Activated naive CD4-positive, alpha-beta T cell treated with anti-CD3 and anti-CD28 coated beads, Interleukin-2, amount 50 U/mL, for 24 hours (primary cell): Measurements from ENCODE around the gene ANGPTL5.

Experiments used
- H3K27ac Mint-ChIP-seq: one replicate; pipeline ENCODE4 v1.8.0; 2021; ENCODE audit warnings: mild to moderate bottlenecking, mixed read lengths
- H3K27me3 Mint-ChIP-seq: one replicate; pipeline ENCODE4 v1.8.0; 2021; ENCODE audit warnings: mixed read lengths
- H3K36me3 Mint-ChIP-seq: one replicate; pipeline ENCODE4 v1.8.0; 2021; ENCODE audit warnings: mixed read lengths
- H3K4me1 Mint-ChIP-seq: one replicate; pipeline ENCODE4 v1.8.0; 2021; ENCODE audit warnings: mixed read lengths
- H3K4me3 Mint-ChIP-seq: one replicate; pipeline ENCODE4 v1.8.0; 2021; ENCODE audit warnings: mild to moderate bottlenecking, mixed read lengths
- H3K9me3 Mint-ChIP-seq: one replicate; pipeline ENCODE4 v1.8.0; 2021; ENCODE audit warnings: mixed read lengths

Gene ANGPTL5

GRCh38 chr11:101914341-101914737, 2.0 kb downstream of the ANGPTL5 start:
- Mint-ChIP-seq H3K9me3 (no peaks in the 10 kb centered on the region), H3K27me3 (no peaks in the 10 kb centered on the region), H3K4me3 (peak overlapping the region; percentile 95), H3K4me1 (peaks cover 29% of the 10 kb centered on the region), H3K27ac (peak overlapping the region; percentile 94), H3K36me3 (no peaks in the 10 kb centered on the region)

GRCh38 chr11:101913656-101914055, 2.7 kb downstream of the ANGPTL5 start:
- H3K27ac Mint-ChIP-seq = no peak overlapping the region
- H3K27me3 Mint-ChIP-seq = peaks cover 4% of the 10 kb centered on the region
- no peaks in the 10 kb centered on the region for H3K36me3 Mint-ChIP-seq
- H3K4me3 Mint-ChIP-seq = peak overlapping the region; percentile 95
- H3K4me1 Mint-ChIP-seq = peaks cover 29% of the 10 kb centered on the region
- no peaks in the 10 kb centered on the region for H3K9me3 Mint-ChIP-seq

- H3K27ac Mint-ChIP-seq = no peak overlapping the region
- H3K9me3 Mint-ChIP-seq = no peaks in the 10 kb centered on the region
- H3K36me3 Mint-ChIP-seq = no peaks in the 10 kb centered on the region
- peaks cover 4% of the 10 kb centered on the region for H3K27me3 Mint-ChIP-seq
- no peak overlapping the region for H3K4me3 Mint-ChIP-seq
- peaks cover 29% of the 10 kb centered on the region for H3K4me1 Mint-ChIP-seq
Measured at GRCh38 chr11:101912823-101913284, 3.5 kb downstream of the ANGPTL5 start.

- H3K27me3 Mint-ChIP-seq = peaks cover 9% of the 10 kb centered on the region
- H3K4me3 Mint-ChIP-seq = no peak overlapping the region
- H3K4me1 Mint-ChIP-seq = peaks cover under 1% of the 10 kb centered on the region
- H3K9me3 Mint-ChIP-seq = no peaks in the 10 kb centered on the region
- no peaks in the 10 kb centered on the region for H3K36me3 Mint-ChIP-seq
- peak overlapping the region; percentile 13 for H3K27ac Mint-ChIP-seq
Measured at GRCh38 chr11:101909087-101909486, 7.2 kb downstream of the ANGPTL5 start.

GRCh38 chr11:101907815-101908214, 8.5 kb downstream of the ANGPTL5 start:
- Mint-ChIP-seq H3K27ac (no peak overlapping the region), H3K4me3 (no peak overlapping the region), H3K27me3 (peaks cover 17% of the 10 kb centered on the region), H3K9me3 (no peaks in the 10 kb centered on the region), H3K4me1 (no peaks in the 10 kb centered on the region), H3K36me3 (no peaks in the 10 kb centered on the region)

- peaks cover 15% of the 10 kb centered on the region for H3K27me3 Mint-ChIP-seq
- H3K36me3 Mint-ChIP-seq = no peaks in the 10 kb centered on the region
- H3K27ac Mint-ChIP-seq = no peak overlapping the region
- H3K4me1 Mint-ChIP-seq = no peaks in the 10 kb centered on the region
- no peak overlapping the region for H3K4me3 Mint-ChIP-seq
- no peaks in the 10 kb centered on the region for H3K9me3 Mint-ChIP-seq
Measured at GRCh38 chr11:101894505-101894904, 21.8 kb downstream of the ANGPTL5 start.

GRCh38 chr11:101889767-101890166, 26.6 kb downstream of the ANGPTL5 start:
- Mint-ChIP-seq H3K27me3 (peaks cover 17% of the 10 kb centered on the region), H3K9me3 (no peaks in the 10 kb centered on the region), H3K4me1 (no peaks in the 10 kb centered on the region), H3K27ac (no peak overlapping the region), H3K4me3 (no peak overlapping the region), H3K36me3 (no peaks in the 10 kb centered on the region)

- Mint-ChIP-seq H3K36me3 (no peaks in the 10 kb centered on the region), H3K4me3 (no peak overlapping the region), H3K27me3 (peaks cover 22% of the 10 kb centered on the region), H3K4me1 (no peaks in the 10 kb centered on the region), H3K9me3 (no peaks in the 10 kb centered on the region), H3K27ac (no peak overlapping the region)
Measured at GRCh38 chr11:101885631-101886030, 30.7 kb downstream of the ANGPTL5 start.

- Mint-ChIP-seq H3K36me3 (no peaks in the 10 kb centered on the region), H3K4me3 (no peak overlapping the region), H3K9me3 (no peaks in the 10 kb centered on the region), H3K4me1 (no peaks in the 10 kb centered on the region), H3K27ac (no peak overlapping the region), H3K27me3 (peaks cover 16% of the 10 kb centered on the region)
Measured at GRCh38 chr11:101881586-101881985, 34.7 kb downstream of the ANGPTL5 start.

GRCh38 chr11:101880222-101880621, 36.1 kb downstream of the ANGPTL5 start:
- Mint-ChIP-seq H3K36me3 (no peaks in the 10 kb centered on the region), H3K27ac (no peak overlapping the region)

GRCh38 chr11:101872171-101872882, 44.0 kb downstream of the ANGPTL5 start:
- Mint-ChIP-seq H3K27ac (no peak overlapping the region), H3K4me1 (no peaks in the 10 kb centered on the region), H3K27me3 (peaks cover 10% of the 10 kb centered on the region), H3K4me3 (no peak overlapping the region), H3K9me3 (no peaks in the 10 kb centered on the region), H3K36me3 (no peaks in the 10 kb centered on the region)

More at GRCh38 chr11:101880222-101880621, 36.1 kb downstream of the ANGPTL5 start:
- H3K27me3 Mint-ChIP-seq = peaks cover 16% of the 10 kb centered on the region
- no peaks in the 10 kb centered on the region for H3K4me1 Mint-ChIP-seq
- no peaks in the 10 kb centered on the region for H3K9me3 Mint-ChIP-seq
- no peak overlapping the region for H3K4me3 Mint-ChIP-seq

- Mint-ChIP-seq H3K4me3 (no peak overlapping the region), H3K9me3 (no peaks in the 10 kb centered on the region), H3K27ac (no peak overlapping the region), H3K36me3 (no peaks in the 10 kb centered on the region), H3K4me1 (no peaks in the 10 kb centered on the region), H3K27me3 (peaks cover 6% of the 10 kb centered on the region)
Measured at GRCh38 chr11:101870510-101870909, 45.8 kb downstream of the ANGPTL5 start.

GRCh38 chr11:101867951-101868350, 48.4 kb downstream of the ANGPTL5 start:
- Mint-ChIP-seq H3K4me3 (no peak overlapping the region), H3K4me1 (no peaks in the 10 kb centered on the region), H3K27ac (no peak overlapping the region), H3K27me3 (peaks cover 9% of the 10 kb centered on the region), H3K36me3 (no peaks in the 10 kb centered on the region), H3K9me3 (no peaks in the 10 kb centered on the region)

GRCh38 chr11:101866619-101867491, 49.5 kb downstream of the ANGPTL5 start:
- Mint-ChIP-seq H3K27ac (no peak overlapping the region), H3K36me3 (no peaks in the 10 kb centered on the region), H3K4me1 (no peaks in the 10 kb centered on the region), H3K27me3 (peaks cover 12% of the 10 kb centered on the region), H3K4me3 (no peak overlapping the region), H3K9me3 (no peaks in the 10 kb centered on the region)

- H3K4me1 Mint-ChIP-seq = no peaks in the 10 kb centered on the region
- H3K9me3 Mint-ChIP-seq = no peaks in the 10 kb centered on the region
- no peak overlapping the region for H3K4me3 Mint-ChIP-seq
- H3K27ac Mint-ChIP-seq = no peak overlapping the region
- peaks cover 11% of the 10 kb centered on the region for H3K27me3 Mint-ChIP-seq
- H3K36me3 Mint-ChIP-seq = no peaks in the 10 kb centered on the region
Measured at GRCh38 chr11:101864098-101864497, 52.2 kb downstream of the ANGPTL5 start.

- Mint-ChIP-seq H3K4me3 (no peak overlapping the region), H3K27ac (no peak overlapping the region), H3K27me3 (peaks cover 9% of the 10 kb centered on the region), H3K4me1 (no peaks in the 10 kb centered on the region), H3K36me3 (no peaks in the 10 kb centered on the region), H3K9me3 (no peaks in the 10 kb centered on the region)
Measured at GRCh38 chr11:101863361-101863760, 53.0 kb downstream of the ANGPTL5 start.
